Lung (tissue), 12 donors: ENCODE measurements around the gene NCAPG2. TPM values are rescaled to one million over a fixed set of nuclear protein-coding genes. Genes with fewer than 3 reads are reported as not detected.
"Not testable (repeated sequence)": the region's sequence is repeated elsewhere in the genome, so short reads cannot be mapped to it uniquely, and the experiment has no call there.

ENCODE experiments used
- ATAC-seq: fragments of 200-7000 bp; cut with Tn5 transposase; one replicate; pipeline ENCODE4 v1.9.1; 2020; ENCODE audit warnings: moderate number of reproducible peaks; ENCODE audit not compliant: insufficient read depth, low FRiP score
- DNase-seq, 3 donors: peaks; one replicate each; pipeline ENCODE4 v3.0.0-alpha.2; 2013 to 2017
- H3K27ac ChIP-seq, 2 donors: one replicate each; pipeline ENCODE4 v1.5.1; 2013; ENCODE audit warnings: mild to moderate bottlenecking in 2 of 2, moderate library complexity in 2 of 2, control low read depth in 1 of 2, inconsistent platforms in 1 of 2, low read depth in 1 of 2, low read length in 1 of 2
- H3K27me3 ChIP-seq, 3 donors: one replicate each; pipeline ENCODE4 v1.5.1; 2013; ENCODE audit warnings: low read length in 2 of 3; ENCODE audit not compliant: control insufficient read depth in 3 of 3, insufficient read depth in 3 of 3
- H3K36me3 ChIP-seq, 4 donors: one replicate each; pipeline ENCODE4 v1.5.1; 2013; ENCODE audit warnings: low read length in 4 of 4, mild to moderate bottlenecking in 1 of 4, moderate library complexity in 1 of 4; ENCODE audit not compliant: control insufficient read depth in 4 of 4, insufficient read depth in 4 of 4
- H3K4me1 ChIP-seq, 5 donors: one replicate each; pipeline ENCODE4 v1.5.1; 2013; ENCODE audit warnings: low read length in 5 of 5, mild to moderate bottlenecking in 2 of 5, moderate library complexity in 1 of 5; ENCODE audit not compliant: control insufficient read depth in 5 of 5, insufficient read depth in 5 of 5
- H3K4me3 ChIP-seq: one replicate; pipeline ENCODE4 v1.5.1; 2013; ENCODE audit warnings: mild to moderate bottlenecking, control low read depth, moderate library complexity
- H3K9ac ChIP-seq, 2 donors: one replicate each; pipeline ENCODE4 v1.5.1; 2013; ENCODE audit warnings: low read length in 2 of 2, control low read depth in 1 of 2; ENCODE audit not compliant: insufficient read depth in 1 of 2
- H3K9me3 ChIP-seq, 4 donors: one replicate each; pipeline ENCODE4 v1.5.1; 2013; ENCODE audit warnings: low read length in 3 of 4, mild to moderate bottlenecking in 1 of 4, moderate library complexity in 1 of 4; ENCODE audit not compliant: control insufficient read depth in 4 of 4, insufficient read depth in 3 of 4
- WGBS, 2 donors: extraction: QIAGEN DNeasy Blood & Tissue Kit; methylation state at CpG; one replicate each; pipeline ENCODE4 v1.1.7; 2013; 5-methylcytosine and 5-hydroxymethylcytosine counted together
- polyA plus RNA-seq, 2 donors: library from polyadenylated mRNA; stranded (reverse); fragments of 200-250 nt; gene quantifications; one replicate each; pipeline ENCODE4 v1.2.1, GENCODE V29; 2013
- total RNA-seq, 2 donors: library from RNA; depleted of rRNA in 1 of 2; stranded (reverse); fragments of >200 nt in 1 of 2; gene quantifications; one replicate each; pipeline ENCODE4 v1.2.1, GENCODE V29; 2014 to 2021
- TF ChIP-seq, protein P1 (sequence below): IDR thresholded peaks from 2 replicates; pipeline ENCODE4 v1.5.1; 2012; ENCODE audit warnings: mild to moderate bottlenecking; ENCODE audit errors: control extremely low read depth, extremely low read depth
- donor health status: control.
- donor health status: control.
- donor health status: Bipolar disorder and iron deficiency.
- donor health status: healthy.
- donor health status: DM: yes; HTN: yes; CAD: no.

NCAPG2 gene
- total and polyA plus RNA-seq, 4 donors = 2.1 to 13.5 (median 6.9) TPM

GRCh38 chr7:158706273-158706704 lies 1.7 kb upstream of the NCAPG2 start:
- DNase-seq = no peak
- Histone ChIP-seq H3K36me3 (no peaks in the 10 kb centered on the region), H3K9ac (no peak overlapping the region), H3K4me1 (peaks cover 0 to 26% (median 6%) of the 10 kb centered on the region in 5 donors), H3K27me3 (no peaks in the 10 kb centered on the region), H3K4me3 (no peak overlapping the region), H3K27ac (no peak overlapping the region), H3K9me3 (peaks cover 0 to 4% (median 0%) of the 10 kb centered on the region in 4 donors)
- WGBS, 2 donors = 77 to 79% methylated on average over 5 of the region's 5 CpGs
- no peak for ATAC-seq
- TF ChIP-seq, protein P1, sequence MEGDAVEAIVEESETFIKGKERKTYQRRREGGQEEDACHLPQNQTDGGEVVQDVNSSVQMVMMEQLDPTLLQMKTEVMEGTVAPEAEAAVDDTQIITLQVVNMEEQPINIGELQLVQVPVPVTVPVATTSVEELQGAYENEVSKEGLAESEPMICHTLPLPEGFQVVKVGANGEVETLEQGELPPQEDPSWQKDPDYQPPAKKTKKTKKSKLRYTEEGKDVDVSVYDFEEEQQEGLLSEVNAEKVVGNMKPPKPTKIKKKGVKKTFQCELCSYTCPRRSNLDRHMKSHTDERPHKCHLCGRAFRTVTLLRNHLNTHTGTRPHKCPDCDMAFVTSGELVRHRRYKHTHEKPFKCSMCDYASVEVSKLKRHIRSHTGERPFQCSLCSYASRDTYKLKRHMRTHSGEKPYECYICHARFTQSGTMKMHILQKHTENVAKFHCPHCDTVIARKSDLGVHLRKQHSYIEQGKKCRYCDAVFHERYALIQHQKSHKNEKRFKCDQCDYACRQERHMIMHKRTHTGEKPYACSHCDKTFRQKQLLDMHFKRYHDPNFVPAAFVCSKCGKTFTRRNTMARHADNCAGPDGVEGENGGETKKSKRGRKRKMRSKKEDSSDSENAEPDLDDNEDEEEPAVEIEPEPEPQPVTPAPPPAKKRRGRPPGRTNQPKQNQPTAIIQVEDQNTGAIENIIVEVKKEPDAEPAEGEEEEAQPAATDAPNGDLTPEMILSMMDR = no peak

DNA sequence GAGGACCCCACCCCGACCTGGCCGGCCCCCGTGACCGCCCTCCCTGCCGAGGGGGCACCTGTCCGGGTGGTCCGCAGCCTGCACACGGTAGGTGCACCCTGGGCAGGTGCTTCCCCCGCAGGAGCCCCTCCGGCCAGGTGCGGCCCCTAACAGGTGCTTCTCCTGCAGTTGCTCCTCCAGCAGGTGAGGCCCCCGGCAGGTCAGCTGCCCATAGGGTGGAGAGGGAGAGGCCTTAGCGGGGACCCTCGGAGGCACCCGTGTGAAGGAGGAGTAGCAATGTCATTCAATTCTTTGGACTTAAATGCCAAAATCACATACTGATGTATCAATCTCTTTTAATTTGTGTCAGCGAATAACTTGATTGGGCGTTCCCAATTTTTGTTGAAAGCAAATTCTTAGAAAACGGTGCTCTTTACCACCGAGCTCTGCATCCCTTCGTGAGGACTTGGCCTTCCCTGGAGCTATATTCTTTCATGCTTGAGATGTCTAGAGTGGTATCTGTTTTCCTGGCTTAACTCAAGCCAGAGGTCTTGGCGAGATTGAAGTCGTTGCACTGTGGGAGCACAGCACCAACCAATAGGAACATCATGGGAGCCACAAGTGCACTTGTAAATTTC lies 738 bp upstream of the NCAPG2 start:
- TF ChIP-seq, protein P1 = no peak
- ATAC-seq (no peak), DNase-seq (peak in 1 of 3 donors; percentile 21)
- peak overlapping the region; percentile 79 to 92 for H3K27ac ChIP-seq
- H3K4me1 ChIP-seq = peaks cover 0 to 26% (median 6%) of the 10 kb centered on the region in 5 donors
- no peaks in the 10 kb centered on the region for H3K27me3 ChIP-seq
- peak overlapping the region; percentile 62 to 65 for H3K9ac ChIP-seq
- 6 to 7% methylated on average over 22 of the region's 22 CpGs for WGBS, 2 donors
- H3K9me3 ChIP-seq = peaks cover 0 to 4% (median 0%) of the 10 kb centered on the region in 4 donors
- peak overlapping the region; percentile 68 for H3K4me3 ChIP-seq
- H3K36me3 ChIP-seq = peaks cover 0 to 4% (median 0%) of the 10 kb centered on the region in 4 donors

DNA sequence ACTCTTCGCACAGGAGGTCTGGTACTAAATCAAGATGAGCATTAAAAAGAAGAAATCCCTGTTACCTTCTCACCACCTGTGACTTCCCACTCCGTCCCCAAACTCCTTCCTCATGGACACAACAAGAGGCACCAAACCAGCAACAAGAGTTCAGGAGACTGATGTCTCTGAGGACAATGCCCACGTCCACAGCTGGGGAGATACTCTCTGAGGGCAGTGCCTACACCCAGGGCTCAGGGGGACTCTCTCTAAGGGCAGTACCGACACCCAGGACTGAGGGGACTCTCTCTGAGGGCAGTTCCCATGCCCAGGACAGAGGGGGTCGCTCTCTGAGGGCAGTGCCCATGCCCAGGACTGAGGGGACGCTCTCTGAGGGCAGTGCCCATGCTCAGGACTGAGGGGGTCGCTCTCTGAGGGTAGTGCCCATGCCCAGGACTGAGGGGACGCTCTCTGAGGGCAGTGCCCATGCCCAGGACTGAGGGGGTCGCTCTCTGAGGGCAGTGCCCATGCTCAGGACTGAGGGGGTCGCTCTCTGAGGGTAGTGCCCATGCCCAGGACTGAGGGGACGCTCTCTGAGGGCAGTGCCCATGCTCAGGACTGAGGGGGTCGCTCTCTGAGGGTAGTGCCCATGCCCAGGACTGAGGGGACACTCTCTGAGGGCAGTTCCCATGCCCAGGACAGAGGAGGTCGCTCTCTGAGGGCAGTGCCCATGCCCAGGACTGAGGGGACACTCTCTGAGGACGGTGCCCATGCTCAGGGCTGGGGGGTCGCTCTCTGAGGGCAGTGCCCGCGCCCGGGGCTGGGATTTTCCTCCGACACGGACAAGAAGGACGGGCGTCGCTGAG lies 703 bp downstream of the NCAPG2 start:
- WGBS, 2 donors = 17 to 19% methylated on average over 20 to 23 of the region's 23 CpGs
- Histone ChIP-seq H3K27ac (peak overlapping the region in 1 of 2 donors; percentile 81), H3K4me1 (peaks cover 0 to 26% (median 6%) of the 10 kb centered on the region in 5 donors), H3K9ac (peak overlapping the region; percentile 73 to 76), H3K4me3 (peak overlapping the region; percentile 84)
- H3K27me3 ChIP-seq, DNase-seq, ATAC-seq, H3K36me3 ChIP-seq, H3K9me3 ChIP-seq: not testable (repeated sequence)

DNA sequence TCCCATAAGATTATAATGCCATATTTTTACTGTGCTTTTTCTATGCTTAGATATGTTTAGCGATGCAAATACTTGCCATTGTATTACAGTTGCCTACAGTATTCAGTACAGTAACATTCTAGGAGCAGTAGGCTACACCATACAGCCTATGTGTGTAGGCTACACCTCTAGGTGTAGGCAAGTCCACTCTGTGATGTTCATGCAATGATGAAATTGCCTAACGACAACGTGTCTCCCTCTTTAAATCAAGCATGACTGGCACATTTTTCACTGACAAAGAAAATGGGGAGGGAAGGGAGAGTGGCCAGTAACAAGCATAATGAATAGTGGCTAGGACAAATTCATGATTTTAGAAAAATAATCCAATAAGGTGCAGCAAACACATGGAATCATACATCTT lies 1.7 kb downstream of the NCAPG2 start:
- TF ChIP-seq, protein P1 = no peak

More for the DNA sequence above, 1.7 kb downstream of the NCAPG2 start:
- Histone ChIP-seq H3K4me1 (peaks cover 0 to 26% (median 6%) of the 10 kb centered on the region in 5 donors), H3K9ac (no peak overlapping the region), H3K27ac (no peak overlapping the region), H3K27me3 (no peaks in the 10 kb centered on the region), H3K4me3 (no peak overlapping the region), H3K9me3 (peaks cover 0 to 4% (median 0%) of the 10 kb centered on the region in 4 donors), H3K36me3 (peaks cover 0 to 4% (median 0%) of the 10 kb centered on the region in 4 donors)
- WGBS, 2 donors = 36 to 52% methylated on average over 3 of the region's 3 CpGs
- no peak for DNase-seq
- ATAC-seq = no peak
